HT1080 (cell line): Measurements from ENCODE around the gene EHD1. TPM values are rescaled to one million over a fixed set of nuclear protein-coding genes. Genes with fewer than 3 reads are reported as not detected.
A peak's percentile ranks its signal among the peaks of the same experiment; 100 is the strongest.

Experiments
- DNase-seq: peaks from one replicate; pipeline ENCODE4 v3.0.0-alpha.2; 2015; ENCODE audit warnings: low read depth
- polyA plus RNA-seq, 2 experiments: library from polyadenylated mRNA; depleted of rRNA; stranded (reverse); fragments of >200 nt; gene quantifications; 2 replicates each; pipeline ENCODE4 v1.2.3, GENCODE V29; 2015
- total RNA-seq: library from RNA; depleted of rRNA; stranded (reverse); fragments of >200 nt; shearing (Covaris generic); gene quantifications from 2 replicates; pipeline ENCODE4 v1.2.3, GENCODE V29; 2014; rRNA removed

EHD1 gene
- total RNA-seq = 62.0 and 80.4 TPM in 2 replicates
- 56.5 and 63.9 TPM in 2 replicates for polyA plus RNA-seq (2015; cell fraction: cytosol; rRNA removed)
- polyA plus RNA-seq (2015; cell fraction: nucleus; rRNA removed) = 76.7 and 83.0 TPM in 2 replicates

GRCh38 chr11:64878494-64879243 lies at the start of gene EHD1:
Gene EHD1 (minus strand): TSS chr11:64878621. CDS start chr11:64878464, 157 bp downstream.
- peak; percentile 95 for DNase-seq

GRCh38 chr11:64926689-64927088 lies 48.3 kb upstream of the EHD1 start:
- DNase-seq = no peak

GRCh38 chr11:64925536-64926436 lies 47.4 kb upstream of the EHD1 start:
- no peak for DNase-seq

GRCh38 chr11:64924910-64925284 lies 46.5 kb upstream of the EHD1 start:
- DNase-seq = no peak

GRCh38 chr11:64923944-64924909 lies 45.8 kb upstream of the EHD1 start, which contains the start of gene PPP2R5B:
Gene PPP2R5B (plus strand): TSS chr11:64924689. CDS start chr11:64925735, 1,046 bp downstream.
- DNase-seq = peak; percentile 92

- no peak for DNase-seq
These were observed 44.8 kb upstream of the EHD1 start for GRCh38 chr11:64923151-64923661.

- no peak for DNase-seq
These were observed 43.0 kb upstream of the EHD1 start for GRCh38 chr11:64921384-64921783.

GRCh38 chr11:64920124-64920523 lies 41.7 kb upstream of the EHD1 start:
- no peak for DNase-seq

- DNase-seq = no peak
These were observed 41.2 kb upstream of the EHD1 start for GRCh38 chr11:64919627-64920026.

GRCh38 chr11:64918017-64918416 lies 39.6 kb upstream of the EHD1 start:
- peak; percentile 51 for DNase-seq

GRCh38 chr11:64917663-64917995 lies 39.2 kb upstream of the EHD1 start:
- no peak for DNase-seq

- DNase-seq = peak; percentile 100
These were observed 38.6 kb upstream of the EHD1 start, which contains the start of gene ATG2A for GRCh38 chr11:64916775-64917662. Gene ATG2A (minus strand): TSS chr11:64917209. CDS start chr11:64917135, 74 bp downstream.

GRCh38 chr11:64916040-64916774 lies 37.8 kb upstream of the EHD1 start:
- peak; percentile 57 for DNase-seq

- no peak for DNase-seq
These were observed 37.0 kb upstream of the EHD1 start for GRCh38 chr11:64915376-64915887.

GRCh38 chr11:64914123-64914522 lies 35.7 kb upstream of the EHD1 start:
- DNase-seq = no peak

GRCh38 chr11:64913171-64913727 lies 34.8 kb upstream of the EHD1 start:
- DNase-seq = no peak

GRCh38 chr11:64911689-64912088 lies 33.3 kb upstream of the EHD1 start:
- DNase-seq = no peak

GRCh38 chr11:64911142-64911541 lies 32.7 kb upstream of the EHD1 start:
- DNase-seq = no peak
